NCI-H1930 (cell line): Measurements from ENCODE around the gene BCL10.

Experiments
- DNase-seq, 2 experiments: peaks; one replicate each; lab custom pipeline; 2025; lab: John Stamatoyannopoulos, UW

Gene BCL10

DNA sequence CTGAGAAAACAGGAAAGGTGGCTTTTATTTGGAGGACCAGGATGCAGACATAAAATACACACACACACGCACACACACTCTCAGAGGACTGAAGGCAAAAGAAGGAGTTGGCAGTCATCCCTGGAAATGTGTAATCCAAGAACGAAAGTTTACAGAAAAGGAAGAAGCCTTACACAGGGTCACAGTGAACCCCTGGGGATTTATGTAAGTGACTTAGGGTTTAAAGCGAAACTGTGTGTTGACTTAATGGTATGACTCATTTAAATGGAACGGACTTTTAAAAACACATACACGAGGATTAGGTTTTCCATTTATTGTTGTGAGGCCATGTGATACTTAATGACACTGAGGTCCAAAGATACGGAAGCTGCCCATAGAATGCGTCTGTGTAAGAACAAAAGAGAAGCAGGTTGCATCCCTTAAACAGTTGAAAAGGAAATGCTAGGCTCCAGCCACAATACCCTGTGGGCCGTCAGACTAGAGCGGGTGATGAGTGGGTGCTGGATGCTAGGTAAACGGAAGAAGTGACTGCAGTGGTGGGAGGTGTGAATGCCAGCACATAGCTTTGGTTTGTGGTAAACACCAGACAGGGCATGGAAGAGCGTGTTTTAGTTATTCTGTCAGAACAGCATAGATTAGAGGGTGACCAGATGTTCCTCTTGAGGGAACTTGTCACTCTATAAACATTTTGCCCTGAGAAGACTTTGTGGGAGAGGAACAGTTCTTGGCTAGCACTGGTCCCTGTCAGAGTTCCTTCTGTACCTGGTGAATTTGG is 21.6 kb upstream of the BCL10 start:
- no peak for DNase-seq

DNA sequence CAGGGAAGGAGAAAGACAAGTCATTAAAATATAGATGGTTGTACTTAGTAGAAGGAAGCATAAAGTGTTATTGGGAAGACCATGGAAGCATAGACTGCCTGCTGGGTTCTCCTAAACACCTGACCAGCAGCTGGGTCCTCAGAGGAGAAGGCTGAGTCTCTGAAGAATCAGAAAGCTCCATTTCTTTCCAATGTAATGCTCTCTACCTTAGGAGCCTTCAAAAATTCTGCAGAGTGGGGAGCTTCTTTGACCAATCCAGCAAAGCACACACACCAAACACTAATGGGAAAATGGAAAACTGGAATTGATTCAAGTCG is 21.1 kb upstream of the BCL10 start:
- DNase-seq = no peak

DNA sequence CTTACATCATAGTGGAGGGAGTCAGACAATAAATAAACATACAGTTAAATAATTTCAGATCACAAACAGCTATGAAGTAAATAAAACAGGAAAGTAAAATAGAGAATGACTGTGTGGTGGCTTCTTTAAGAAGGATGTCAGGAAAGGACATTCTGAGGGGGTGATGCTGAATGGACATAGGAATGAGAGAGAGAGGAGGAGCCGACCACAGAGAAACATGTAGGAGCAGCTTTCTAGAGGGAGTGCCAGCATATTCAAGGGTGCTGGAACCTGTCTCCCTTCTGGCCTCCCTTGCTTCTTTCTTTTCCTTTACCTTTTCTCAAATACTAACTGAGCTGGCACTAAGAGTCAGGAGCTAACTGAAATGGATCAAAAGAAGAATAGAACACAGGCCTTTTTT is 20.5 kb upstream of the BCL10 start:
- no peak for DNase-seq

DNA sequence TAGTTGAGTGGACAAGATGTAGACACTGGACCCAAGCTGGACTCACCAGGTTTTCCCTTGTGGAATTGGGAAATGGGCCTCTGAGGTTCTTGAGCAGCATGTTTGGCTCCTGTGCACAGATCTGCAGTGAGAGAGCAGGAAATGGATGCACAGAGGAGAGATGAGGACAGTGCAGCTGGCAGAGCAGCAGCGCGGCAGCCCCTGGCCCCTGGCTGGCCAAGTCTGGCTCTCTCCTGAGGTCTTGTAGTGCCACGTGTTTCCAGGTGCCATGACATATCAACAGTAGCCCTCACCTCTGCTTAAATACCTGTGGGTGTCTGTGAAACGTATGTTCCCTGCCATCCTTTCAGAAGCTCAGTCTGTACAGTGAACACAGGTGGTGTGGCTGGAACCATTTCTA is 19.2 kb upstream of the BCL10 start:
- no peak for DNase-seq

DNA sequence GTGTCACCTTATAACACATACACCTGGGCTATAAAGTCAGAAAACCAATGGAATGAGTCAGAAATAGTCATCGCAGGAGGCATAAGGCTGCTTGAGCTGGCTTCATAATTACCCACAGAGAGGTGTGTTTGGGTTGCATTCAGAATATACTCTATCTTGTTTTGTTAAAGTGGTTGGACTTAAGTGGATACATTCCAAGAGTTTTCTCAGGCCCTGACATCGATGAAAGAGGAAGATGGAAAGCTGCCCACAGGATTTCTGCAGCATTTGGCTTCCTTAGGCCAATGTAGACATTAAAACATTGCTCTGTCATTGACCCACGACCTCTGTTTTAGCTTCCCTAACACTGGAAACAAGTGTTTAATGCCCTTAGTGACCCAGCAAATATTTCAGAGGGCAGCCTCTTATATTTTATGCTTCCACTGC is 18.6 kb upstream of the BCL10 start:
- DNase-seq = no peak

DNA sequence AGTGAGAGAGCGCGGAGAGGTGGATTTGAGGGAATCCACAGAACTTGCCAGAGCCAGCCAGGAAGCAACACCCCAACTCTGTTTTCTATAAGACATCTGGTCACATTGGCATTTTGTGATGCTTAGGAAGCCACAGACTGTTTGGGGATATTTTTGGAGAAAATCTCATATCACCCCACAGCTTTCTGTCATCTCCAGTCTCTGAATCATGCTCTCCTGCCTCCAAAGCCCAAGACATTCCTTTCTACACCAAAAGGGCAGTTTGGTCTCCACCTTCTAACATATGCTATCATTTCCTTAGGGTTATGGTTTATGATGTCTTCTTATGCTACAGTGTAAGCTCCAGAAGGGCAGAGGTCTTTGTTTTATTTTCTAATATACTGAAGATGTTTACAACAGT is 14.4 kb upstream of the BCL10 start:
- DNase-seq = no peak

DNA sequence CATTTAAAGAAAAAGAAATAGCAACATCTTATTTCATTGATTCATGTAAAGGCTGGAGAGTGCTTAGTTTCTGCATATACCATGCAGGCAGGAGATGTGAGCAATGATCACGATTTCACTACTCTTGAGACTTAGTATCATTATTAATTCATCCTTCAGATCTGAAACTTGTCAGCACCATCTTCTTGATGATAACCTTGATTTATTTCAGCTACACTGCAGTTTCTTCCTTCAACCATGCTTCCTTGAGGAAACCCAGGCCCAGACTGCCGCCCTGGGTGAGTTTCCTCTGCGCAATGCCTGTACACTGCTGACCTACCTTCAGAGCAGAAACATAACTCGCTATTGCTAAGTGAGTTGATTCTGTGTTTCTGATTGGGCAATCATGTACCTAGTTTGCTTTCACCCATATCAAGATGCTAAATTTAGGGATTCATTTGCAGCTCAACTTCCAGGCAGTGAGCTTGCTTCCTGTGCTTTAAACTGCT is 13.5 kb upstream of the BCL10 start:
- DNase-seq = no peak

DNA sequence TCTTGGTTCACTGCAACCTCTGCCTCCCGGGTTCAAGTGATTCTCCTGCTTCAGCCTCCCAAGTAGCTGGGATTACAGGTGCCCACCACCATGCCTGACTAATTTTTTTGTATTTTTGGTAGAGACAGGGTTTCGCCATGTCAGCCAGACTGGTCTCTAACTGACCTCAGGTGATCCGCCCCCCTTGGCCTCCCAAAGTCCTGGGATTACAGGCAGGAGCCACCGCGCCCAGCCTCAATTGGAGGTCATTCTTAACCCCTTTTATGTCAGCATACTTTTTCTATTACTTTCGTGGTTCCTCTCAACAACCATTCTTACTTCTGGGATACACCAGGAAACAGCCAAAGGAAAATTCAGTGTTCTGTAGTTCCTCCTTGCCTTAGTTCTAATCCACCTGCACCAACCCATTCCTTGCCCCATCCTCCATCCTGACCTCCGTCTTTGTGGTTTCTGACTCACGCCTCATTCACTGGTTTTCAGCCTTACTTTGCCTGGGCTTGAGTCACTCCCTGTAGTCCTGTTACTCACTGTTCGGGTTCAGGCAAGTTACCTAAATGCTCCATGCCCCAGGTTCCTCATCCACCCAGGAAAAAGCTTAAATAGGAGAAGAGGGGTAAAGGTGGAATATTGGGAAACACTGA is 12.9 kb upstream of the BCL10 start:
- DNase-seq = no peak

DNA sequence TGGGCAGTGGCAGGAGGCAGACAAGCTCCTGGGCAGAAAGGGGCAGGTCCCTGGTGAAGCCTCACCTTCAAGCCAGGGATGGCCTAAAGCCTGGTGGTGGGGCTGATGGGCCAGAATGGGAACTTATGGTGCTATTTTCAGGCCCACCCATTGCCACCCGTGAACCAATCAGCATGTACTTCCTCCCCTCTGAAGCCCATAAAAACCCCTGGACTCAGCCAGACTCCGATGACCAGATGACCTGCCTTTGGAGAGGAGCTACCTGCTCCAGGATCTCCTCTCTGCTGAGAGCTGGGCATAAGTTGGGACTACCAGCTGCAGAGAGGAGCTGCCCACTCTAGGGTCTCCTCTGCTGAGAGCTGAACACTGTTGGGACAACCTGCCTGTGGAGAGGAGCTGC is 7.8 kb upstream of the BCL10 start:
- no peak for DNase-seq

DNA sequence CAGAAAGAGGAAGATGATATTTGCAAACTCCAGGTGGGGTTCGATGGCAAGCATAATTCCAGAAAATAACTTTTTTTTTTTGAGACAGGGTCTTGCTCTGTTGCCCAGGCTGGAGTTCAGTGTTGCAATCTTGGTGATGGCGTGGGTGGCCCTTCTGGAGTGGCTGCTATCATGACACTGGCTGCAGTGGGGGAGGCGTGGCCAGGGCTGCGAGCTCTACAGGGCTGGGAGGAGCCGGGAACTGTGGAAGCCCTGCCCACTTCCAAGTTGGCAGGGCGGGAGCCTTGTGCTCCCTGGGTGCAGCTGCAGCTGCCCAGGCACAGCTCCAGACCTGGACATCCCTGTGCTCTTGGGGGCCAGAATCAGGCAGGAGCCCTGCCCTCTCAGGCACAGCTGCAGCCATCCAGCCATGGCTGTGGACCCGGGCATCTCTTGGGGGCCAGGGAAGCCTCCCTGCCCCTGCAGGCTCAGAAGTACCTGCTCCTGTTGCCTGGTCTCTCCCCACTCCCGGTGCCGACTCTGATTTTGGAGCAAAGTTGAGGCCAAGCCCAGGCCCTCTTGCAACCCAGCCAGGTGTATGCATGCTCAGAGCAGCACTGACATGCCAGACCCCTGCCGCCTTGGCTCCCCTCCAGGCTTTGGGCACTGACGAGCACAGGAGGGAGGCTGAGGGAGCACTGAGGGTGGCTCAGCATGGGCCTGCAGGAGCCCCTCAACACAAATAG is 7.2 kb upstream of the BCL10 start:
- DNase-seq = no peak

DNA sequence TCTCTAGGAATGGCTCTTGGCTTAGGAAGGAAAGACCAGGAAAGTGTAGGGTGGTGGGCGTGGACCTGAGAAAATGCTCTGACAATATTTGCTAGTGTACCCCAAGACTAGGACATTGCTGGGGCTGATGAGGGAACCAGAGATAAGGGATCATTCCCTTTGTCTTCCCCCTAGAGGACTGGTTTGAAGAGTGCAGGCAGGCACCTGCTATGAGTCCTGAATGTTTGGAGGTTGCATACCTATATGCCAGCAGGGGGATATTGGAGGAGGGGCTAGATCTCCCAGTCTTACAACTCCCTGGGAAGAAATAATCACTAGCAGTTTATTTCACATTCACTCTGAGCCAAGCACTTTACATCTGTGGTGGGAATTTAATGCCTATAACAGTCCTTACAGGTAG is 6.0 kb upstream of the BCL10 start:
- DNase-seq = no peak

DNA sequence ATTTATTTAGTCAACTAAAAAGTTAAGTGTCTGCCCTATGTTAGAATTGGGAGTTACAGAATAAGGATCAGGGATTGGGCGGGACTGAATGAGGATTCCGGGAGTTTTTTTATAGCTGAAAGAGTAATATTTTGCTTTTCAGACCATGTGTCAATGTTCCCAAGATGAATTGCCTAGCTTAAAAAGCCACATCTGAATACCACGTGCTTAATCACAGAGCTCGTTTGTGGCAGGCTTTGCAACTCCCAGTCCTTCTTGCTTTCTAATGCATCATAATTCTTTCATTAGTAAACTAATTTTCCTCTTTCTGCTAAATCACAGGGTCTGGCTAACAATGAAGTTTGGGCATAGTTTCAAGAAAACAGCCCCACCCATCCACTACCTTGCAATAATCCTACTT is 4.2 kb upstream of the BCL10 start:
- DNase-seq = no peak

DNA sequence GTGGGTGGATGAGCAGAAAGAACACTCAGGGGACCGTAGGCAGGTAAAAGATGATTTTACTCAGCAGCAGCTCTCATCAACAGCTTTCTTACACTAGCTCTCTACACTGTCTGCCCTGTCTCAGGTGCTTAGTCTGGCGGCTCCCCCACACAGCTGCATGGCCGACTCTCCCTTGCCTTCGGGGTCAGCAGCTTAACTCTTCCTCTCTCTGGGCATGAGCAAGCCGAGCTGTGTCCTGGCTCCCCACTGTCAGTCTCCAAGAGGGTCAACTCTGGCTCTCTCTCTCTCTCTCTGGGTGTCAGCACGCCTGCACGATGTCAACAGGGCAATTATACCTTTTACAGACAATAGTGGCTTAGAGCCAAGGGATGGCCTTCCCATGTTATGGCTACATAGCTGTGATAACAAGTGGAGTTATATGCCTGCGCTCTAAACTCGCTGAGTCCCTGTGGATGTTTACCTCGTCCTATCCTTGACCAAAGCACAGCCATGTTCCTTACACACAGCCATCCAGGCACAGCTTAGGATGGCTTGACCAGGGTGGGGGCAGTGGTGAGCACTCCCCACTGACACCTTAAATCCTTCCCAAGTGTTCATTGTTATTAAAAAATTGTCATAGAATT is 3.1 kb upstream of the BCL10 start:
- DNase-seq = no peak

DNA sequence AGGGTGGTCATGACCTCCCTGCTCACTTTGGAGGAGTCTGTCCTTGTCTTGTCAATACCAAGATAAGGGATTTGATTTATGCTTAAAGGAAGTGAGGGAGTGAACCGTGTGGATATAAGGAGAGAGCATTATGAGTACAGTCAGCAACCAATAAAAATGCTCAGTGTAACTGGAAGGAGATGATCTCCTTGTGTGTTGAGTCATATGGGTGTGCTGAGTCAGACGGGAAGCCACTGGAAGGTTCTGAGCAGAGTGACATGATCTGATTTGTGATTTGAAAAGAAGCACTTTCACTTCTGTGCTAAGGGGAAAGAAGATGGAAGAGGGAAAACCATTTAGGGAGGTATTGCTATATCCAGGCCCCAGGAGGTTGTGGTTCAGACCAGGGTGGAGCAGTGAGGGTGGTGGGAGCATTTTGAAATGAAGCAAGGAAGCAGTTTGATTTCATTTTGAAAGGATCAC is 2.5 kb upstream of the BCL10 start:
- no peak for DNase-seq

DNA sequence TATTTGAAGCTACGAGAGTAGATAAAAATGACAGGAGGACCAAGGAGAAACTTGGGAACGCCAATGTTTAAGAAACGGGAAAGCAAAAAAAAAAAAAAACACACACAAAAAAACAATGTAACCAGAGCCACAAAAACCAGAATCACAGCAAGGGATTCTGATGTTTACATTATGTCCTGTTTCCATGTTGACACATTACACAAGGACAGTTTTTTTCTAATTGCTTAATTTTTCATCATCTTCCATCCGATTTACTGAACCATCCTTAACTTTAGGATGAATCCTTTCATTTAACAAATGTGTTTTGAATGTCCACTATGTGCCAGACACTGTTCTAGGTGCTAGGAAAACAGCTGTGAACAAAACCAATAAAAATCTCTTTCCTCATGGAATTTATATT is 1.4 kb upstream of the BCL10 start:
- DNase-seq = no peak

DNA sequence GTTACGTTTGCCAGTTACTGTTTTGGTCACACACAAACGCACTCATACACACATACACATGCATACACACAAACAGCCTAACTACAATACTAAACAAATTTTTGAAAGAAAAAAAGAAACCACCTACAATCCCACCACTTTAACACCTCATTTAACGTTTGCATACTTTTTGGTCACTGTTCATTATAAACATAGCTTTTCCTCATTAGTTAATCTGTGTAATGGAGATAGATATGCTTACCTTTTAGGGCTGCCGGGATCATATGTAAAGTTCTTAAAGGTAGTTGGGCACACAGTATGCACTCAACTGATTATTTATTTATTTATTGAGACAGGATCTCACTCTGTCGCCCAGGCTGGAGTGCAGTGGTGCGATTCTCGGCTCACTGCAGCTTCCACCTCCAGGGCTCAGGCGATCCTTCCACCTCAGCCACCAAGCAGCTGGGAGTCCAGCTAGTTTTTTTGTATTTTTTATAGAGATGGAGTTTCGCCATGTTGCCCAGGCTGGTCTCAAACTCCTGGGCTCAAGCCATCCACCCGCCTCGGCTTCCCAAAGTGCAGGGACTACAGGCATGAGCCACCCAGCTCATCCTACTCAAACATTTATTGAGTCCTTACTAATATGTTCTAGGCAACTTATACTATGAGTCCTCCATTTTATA is 677 bp upstream of the BCL10 start:
- no peak for DNase-seq

DNA sequence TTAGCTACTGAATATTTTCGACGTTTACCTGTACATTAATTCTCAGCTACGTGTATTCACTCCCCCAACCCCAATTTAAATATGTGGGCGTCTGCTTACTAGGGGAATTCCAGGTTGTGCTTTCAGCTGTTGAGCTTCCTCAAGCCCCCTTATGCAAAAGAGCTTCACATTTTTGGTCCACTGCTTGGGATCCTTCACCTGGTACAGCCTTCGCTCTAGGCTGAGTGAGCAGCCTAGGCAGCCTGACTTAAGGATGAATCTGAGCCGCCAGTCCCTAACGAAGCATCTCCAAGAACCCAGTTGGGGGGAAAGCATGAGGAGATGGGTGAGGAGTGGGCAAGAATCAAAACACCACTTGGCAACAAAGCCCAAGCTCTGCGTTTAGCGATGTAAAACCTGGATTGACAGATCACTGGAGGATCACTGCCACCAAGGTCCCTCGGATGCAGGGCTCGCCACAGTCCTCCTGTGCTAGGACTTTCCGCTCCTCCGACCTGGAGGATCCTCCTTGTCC is 674 bp downstream of the BCL10 start:
- no peak for DNase-seq

DNA sequence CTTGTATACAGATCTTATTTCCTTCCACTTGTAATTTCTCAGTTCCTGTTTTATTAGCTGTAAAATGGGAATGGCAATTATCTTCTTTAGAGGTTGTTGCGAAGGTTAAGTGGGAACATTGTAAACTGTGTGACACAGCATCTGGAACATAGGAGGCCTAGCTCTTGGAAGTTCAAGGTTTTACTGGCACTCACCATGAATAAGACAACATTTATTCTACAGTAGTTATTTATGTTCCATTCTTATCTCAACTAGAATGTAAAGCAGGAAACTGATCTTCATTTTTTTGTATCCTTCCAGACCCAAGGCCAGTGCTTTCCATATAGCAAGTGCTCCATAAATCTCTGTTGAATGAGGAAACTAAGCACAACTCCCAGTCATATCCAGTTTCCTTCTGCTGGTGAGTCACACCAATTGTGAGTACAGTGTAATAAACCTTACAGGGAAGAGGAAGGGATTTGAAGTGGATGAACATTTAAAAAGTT is 1.4 kb downstream of the BCL10 start:
- no peak for DNase-seq

DNA sequence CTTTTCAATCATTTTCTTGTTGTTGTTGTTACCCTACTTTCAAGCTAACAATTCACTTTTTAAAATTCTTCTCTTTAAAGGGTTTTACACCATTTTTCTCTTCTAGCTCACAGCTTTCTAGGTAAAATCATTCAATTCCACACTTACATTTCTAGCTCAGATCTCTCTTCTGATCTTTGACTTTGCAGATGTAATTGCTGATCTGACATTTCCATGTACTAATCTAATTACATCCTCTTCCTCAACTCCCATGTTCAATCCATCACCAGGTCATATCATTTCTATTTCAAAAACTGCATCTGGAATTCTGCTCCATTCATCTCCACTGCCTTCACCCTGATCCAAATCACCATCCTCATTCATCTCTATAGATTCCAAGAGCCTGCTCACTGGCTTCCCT is 3.0 kb downstream of the BCL10 start:
- no peak for DNase-seq

DNA sequence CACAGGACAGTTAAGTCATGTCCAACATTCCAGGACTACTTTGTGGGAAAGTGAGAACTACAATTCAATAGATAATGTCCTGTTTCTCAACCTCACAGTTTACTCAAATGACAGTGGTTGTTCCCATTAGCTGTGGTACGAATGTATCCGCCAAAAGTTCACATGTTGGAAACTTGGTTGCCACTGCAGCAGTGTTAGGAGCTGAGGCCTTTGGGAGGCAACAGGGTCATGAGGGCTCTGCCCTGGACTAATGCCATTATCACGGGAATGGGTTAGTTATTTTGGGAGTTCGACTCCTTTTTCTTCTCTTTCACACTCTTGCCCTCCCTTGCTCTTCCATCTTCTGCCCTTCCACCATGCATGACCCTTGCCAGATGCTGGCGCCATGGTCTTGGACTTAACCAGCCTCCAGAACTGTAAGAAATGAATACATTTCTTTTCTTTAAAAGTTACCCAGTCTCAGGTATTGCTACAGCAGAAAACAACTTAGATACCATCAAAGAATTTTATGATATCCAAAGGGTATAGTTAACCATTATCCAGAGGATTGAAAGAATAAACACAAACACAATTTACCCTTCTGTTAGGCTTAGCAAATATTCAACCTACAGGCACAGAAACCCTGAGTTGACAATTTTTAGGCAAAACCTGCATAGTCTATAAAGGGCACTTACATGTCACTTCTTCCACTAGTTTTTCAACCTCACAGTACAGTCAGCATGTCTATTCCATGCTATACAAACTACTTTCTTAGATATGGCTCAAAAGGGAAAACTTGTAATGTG is 7.4 kb downstream of the BCL10 start:
- DNase-seq = no peak

DNA sequence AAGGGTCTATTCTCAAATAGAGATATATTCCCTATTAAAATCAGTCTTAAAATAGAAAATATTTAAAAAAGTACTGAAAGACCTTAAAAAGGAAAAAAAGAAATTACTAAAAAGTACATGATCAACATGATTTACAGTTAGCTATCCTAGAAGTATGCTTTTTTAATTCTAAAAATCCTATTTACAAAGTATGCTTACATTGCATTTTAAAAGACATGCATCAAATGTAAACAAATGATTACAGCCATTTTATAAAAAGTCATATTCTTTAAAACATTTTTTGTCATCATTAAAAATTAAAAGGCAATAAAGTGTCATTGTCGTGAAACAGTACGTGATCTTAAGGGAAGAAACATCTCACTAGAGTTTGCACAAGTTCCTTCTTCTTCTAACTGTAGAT is 9.1 kb downstream of the BCL10 start:
- DNase-seq = no peak
